GM18519 (cell line): ENCODE results near the gene FBXO4.
A peak's percentile ranks its signal among the peaks of the same experiment; 100 is the strongest.

Source experiments
- ATAC-seq: cut with Tn5 transposase; IDR thresholded peaks from one replicate; pipeline ENCODE4 v1.9.1; 2021; ENCODE audit warnings: mild to moderate bottlenecking, moderate library complexity; ENCODE audit not compliant: unreplicated experiment, low FRiP score

The FBXO4 gene

GRCh38 chr5:41924872-41925554, at the start of gene FBXO4:
TSS of gene FBXO4 (plus strand) at chr5:41925281. CDS start at chr5:41925310, 29 bp downstream.
- ATAC-seq: peak; percentile 95

DNA sequence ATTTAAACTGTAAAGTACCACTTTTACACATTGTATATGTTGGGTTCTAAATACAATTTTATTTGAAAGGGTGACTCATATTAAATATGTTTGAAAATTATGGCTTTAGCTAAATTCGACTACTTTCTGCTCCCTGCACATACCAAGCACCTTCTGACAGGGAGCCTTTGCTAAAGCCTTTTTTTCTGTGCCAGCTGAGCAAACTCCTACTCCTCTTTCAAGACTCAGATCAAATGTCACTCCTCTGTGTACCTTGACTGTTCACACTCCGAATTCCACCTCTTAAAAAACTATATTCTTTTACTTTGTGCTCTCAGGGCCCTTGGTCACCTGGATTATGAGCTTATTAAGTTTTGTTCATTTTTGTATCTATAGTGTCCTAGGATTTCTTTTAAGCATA, 48.4 kb upstream of the FBXO4 start:
- ATAC-seq: no peak

GRCh38 chr5:41877408-41877807, 47.7 kb upstream of the FBXO4 start:
- ATAC-seq: no peak

- no peak for ATAC-seq
Observed at GRCh38 chr5:41878173-41878572, 46.9 kb upstream of the FBXO4 start.

DNA sequence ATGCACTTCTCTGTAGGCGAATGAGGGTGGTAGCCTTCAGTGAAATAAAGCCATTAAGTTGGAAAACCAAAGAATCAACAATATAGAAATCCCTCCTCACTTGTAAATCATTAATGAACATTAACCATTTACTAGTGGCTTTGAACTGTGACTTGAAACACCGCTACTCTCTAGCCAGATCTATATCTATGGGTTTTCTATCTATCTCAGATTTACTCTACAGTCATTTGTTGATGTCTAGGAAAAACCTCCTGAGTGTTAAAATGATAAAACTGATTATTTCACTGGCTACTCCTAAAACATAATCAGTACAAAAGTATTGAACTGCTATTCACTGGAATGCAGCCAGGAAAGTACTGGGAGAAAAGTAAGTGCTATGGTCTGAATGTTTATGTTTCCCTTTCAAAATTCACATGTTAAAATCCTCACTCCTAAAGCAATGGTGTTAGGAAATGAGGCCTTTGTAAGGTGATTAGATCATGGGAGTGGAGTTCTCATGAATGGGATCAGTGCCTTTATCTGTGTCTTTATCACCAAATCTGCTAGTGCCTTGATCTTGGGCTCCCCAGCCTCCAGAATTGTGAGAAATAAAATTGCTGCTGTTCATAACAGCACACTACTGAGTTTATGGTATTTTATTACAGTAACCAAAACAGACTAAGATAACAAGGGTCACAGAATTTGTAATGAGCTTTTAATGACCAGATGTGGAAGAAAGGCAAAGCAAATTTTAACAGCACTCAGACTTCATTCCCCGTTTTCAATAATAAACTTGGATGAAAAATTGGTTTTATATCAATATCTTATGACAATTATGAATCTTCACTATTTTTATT, 46.2 kb upstream of the FBXO4 start:
- ATAC-seq: no peak

- ATAC-seq: no peak
Observed at GRCh38 chr5:41882765-41883164, 42.3 kb upstream of the FBXO4 start.

- no peak for ATAC-seq
Observed at GRCh38 chr5:41883243-41883642, 41.8 kb upstream of the FBXO4 start.

DNA sequence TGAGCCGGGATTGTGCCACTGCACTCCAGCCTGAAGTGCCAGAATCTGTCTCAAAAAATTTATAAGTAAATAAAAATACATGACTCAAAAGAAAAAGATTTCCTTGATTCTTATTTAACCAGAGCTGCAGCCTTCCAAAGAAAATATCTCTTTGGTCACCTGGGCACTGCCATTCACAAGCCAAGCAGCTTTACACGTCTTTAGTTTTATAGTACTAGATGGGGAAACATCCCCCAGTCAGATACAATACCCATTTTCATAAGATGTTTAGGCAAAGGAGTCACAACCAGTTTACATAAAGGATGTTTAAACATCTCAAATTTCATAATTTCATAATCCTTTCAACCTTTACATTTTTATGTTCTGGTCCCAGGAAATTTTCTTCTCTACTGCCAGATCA, 41.1 kb upstream of the FBXO4 start:
- ATAC-seq: no peak

DNA sequence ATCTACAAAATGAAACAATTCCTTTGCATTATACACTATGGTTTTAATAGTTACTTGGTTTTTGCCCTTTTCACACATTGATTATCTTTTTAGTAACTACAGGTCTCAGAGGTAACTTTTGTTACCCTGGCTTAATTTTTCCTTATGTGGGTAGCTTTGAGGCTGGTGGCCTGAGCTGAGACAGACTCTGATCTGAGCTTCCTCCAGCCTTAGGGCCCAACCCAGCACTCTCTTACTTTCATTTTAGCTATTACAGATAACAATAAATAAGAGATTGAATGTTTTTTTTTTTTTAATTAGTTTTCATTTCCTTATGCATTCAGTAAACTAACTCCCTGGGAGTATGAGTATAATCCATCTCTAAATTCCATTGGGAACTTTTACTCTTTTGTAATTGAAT, 39.8 kb upstream of the FBXO4 start:
- ATAC-seq: no peak

DNA sequence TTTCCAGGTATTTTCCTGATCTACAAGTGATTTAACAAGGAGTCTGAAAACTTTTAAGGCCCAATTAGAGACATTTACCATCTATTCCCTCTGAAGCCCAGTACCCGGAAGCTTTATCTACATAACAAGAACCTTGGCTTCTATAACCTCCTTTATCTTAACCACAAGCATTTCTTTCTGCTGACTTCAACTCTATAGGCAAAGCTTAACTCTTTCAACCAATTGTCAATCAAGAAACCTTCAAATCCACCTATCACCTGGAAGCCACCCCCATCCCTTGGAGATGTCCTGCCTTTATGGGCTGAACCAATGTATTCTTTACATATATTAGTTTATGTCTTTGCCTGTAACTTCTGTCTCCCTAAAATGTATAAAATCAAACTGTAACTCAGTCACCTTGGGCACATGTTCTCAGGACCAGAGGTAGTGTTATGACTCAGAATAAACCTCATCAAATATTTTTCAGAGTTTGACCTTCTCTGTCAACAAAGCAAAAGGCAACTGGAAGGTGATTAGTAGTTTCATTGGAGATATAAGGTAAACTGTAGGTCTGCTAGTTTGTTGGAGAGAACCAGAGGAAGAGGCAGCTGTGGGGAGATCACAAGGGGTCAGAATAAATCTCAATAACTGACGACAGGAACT, 33.9 kb upstream of the FBXO4 start:
- ATAC-seq: no peak

GRCh38 chr5:41892031-41892430, 33.0 kb upstream of the FBXO4 start:
- no peak for ATAC-seq

DNA sequence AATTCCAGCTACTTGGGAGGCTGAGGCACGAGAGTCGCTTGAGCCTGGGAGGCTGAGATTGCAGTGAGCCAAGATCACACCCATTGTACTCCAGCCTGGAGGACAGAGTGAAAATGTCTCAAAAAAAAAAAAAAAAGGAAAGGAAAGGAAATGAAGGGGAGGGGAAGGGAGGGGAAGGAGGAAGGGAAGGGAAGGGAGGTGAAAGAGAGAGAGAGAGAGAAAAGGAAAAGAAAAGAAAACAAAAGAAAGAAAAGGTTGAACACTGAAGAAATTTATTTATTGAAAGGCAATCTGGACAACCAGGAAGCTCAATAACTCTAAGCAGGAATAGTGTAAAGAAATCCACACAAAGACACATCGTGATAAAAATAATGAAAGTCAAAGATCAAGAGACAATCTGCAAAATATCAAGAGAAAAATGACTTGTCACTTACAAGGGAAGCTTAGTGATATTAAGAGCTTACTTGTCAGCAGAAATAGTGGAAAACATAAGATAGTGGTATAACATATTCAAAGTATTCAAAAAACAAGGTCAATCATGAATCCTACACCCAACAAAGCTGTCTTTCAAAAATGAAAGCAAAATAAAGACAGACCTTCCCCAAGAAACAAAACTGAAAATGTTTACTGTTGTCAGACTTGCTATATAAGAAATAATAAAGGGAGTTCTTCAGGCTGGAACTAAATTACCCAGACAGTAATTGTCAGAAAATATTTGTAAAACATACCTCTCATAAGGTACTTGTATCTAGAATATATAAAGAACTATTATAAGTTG, 31.8 kb upstream of the FBXO4 start:
- peak; percentile 54 for ATAC-seq

DNA sequence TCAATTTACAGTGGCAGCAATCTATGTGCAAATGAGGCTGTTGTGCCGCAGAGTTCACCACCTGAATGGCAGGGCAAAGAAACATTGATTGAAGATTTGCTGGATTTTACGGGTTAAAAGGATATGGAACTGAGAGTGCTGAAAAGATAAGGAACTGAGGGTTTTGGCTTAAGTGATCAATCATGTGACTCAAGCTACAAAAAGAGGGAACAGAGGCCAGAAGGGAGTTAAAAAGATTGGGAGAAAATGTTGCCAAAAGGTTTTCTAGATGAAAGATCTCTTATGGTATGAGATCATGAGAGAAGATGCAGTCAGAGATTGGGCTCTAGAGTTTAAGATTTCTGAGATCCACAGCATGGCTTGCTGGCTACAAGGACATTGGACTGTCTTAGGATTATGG, 28.9 kb upstream of the FBXO4 start:
- ATAC-seq: no peak

DNA sequence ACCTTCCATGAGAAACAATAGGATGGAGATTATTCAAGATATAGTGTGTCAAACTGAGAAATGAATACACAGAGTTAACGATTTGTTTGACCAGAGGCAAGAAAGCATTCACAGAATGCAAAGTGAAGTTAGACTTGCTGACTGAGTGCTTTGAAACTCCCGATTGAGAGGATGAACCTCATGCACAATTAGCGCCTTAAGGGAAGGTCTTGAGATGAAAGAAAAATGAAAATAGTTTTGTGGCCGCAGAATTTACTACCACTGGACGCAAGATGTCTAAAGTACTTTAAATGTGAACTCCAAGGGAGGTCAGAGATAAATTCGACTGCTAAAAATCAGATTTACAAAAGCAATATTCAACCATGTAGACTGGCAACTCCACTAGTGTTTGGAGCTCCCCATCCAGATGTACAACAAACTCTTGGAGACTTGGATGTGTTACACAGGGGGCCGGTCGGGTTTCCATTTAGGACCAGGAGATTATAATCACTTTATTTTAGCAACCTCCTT, 21.6 kb upstream of the FBXO4 start:
- no peak for ATAC-seq

DNA sequence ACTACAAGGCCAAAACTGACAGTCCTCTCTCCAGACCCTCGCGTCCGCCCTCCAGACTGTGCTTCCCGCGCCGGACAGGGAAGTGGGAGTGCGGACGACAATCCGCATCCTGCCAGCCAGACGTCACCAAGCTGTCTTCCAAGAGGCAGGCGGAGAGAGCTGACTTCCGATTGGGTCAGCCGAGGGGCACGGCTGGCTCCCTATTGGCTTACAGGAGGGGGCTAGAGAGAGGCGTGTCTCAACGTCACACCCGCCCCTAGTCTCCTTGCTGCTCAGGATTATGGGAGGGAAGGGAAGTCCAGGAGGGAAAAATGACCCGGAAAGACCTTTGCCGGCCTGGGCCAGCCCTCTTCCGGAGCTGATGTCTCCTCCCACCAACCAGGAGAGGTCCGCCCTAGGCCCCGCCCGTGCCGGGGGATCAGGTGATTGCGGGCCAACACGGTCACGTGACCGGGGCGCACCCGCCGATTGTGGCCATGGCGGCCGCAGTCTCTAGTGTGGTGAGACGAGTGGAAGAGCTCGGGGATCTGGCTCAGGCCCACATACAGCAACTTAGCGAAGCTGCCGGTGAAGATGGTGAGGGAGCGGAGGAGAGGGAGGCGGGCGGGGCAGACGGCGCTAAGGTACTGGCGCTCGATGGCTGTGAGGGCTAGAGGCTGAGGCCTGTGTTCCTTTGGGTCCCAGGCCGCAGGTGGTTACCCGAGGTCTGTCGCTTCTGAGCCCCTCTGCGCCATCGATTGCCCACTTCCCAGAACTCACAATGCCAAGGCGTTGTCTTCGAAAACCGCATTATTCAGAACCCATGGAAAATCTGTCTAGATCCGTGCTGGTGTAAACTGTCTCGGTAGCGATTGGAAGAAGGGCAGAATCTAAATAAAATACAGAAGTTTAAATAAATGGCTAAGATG, 20.9 kb upstream of the FBXO4 start, which contains the start of gene RIMOC1:
Gene RIMOC1, plus strand, starts transcription at position 453 of the 908 bp plus-strand sequence. Its CDS starts 24 bp downstream, at position 477.
- ATAC-seq: peak; percentile 97

DNA sequence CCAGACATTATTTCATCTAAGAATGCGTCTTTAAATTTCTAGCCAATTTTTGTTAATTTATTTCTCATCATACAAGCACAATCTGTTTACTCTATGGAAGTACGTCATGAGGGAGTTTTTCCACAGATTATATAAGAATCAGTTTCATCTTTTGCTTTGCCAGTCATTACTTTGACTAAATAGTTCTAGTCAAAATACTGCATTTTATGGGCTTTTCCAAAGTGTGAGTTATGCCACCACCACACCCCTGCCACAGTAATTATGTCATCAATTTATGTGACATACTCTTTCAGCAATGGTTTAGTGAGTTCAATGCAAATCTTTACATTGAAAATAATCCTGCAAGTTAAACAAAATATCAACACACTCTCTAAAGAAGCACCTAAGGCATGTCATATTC, 18.9 kb upstream of the FBXO4 start:
- ATAC-seq: no peak

- no peak for ATAC-seq
Observed at GRCh38 chr5:41908374-41909079, 16.6 kb upstream of the FBXO4 start.

- ATAC-seq: no peak
Observed at GRCh38 chr5:41918105-41918504, 7.0 kb upstream of the FBXO4 start.

DNA sequence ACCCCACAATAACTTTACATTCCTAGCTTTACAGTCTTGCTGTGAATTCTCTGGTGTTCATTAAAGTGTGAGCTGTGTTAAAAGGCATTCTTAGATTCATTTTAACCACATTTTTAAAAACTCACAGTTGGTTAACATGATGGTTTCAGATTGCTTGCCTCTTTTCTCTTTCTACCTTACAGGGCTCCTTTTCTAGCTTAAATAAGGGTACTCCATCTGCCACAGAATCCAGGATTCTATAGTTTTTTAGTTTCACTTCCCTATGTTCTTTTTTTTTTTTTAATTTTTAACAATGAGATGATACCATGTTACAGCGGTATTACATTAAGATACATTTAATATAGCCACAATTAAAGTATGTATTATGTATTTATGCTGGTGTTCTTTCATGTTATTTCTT, 3.9 kb upstream of the FBXO4 start:
- no peak for ATAC-seq
